ENCODE data around the gene APH1B.

APH1B gene

GRCh38 chr15:63354821-63355650, 77.6 kb downstream of the APH1B start:
- no peak for DNase-seq

DNA sequence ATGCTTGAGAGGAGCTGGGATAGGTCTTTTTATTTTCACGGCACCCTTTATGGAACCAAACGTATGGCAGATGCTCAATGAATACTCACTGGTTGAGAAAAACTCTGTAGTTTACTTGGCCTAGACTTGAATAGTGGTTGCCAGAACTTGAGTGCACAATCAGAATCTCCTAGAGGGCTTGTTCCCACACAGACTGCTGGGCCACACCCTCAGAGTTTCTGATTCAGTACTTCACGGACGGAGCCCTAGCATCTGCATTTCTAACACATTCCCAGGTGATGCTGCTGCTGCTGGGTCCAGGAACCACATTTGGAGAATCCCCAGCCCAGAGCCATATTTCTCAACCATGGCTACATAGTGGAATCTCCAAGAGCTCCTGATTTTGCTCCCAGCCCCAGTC, 79.7 kb downstream of the APH1B start:
- no peak for DNase-seq

GRCh38 chr15:63357731-63358130, 80.3 kb downstream of the APH1B start:
- no peak for DNase-seq

GRCh38 chr15:63358241-63359029, 81.0 kb downstream of the APH1B start:
- no peak for DNase-seq

Measured in NCI-H526 treated with DMSO at 0.1 percent for 48 hours (cell line).